Iris pigment epithelial cell (primary cell): ENCODE measurements around the gene OR5H14.

Experiments
- DNase-seq: peaks from one replicate; pipeline ENCODE4 v3.0.0-alpha.2; 2011; ENCODE audit warnings: low read depth

OR5H14 gene

DNA sequence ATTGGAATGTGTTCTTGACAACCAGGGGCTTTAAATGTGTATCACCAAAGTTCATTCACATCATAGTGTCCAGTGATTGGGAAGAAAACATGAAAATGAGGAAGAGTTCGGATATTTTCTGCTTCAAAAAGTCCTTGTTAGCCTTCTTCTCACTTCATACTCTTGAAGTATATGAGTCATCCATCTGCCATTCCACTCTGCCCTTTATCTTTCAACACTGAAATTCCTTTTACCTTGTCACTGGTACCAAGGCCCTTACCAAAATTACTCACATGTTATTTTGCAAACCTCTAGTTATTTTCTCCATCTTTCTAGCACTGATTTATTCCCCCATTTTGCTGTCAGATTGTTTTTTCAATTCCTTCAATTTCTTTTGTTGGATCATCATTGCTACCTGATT, 51.7 kb downstream of the OR5H14 start:
- DNase-seq, result no peak
